Measurements from ENCODE around the gene H2AZ2. TPM values are rescaled to one million over a fixed set of nuclear protein-coding genes. Genes with fewer than 3 reads are reported as not detected.

The H2AZ2 gene
- total RNA-seq, 1 experiment from 2014 or later, result 188 TPM

- Histone ChIP-seq H3K79me2 (ENCODE audit: low read length) (no peaks in the 10 kb centered on the region), H3K9me2 (replicated peaks; ENCODE audit: insufficient read depth, low read length) (no peaks in the 10 kb centered on the region), H3K4me1 (ENCODE audit: low read length) (no peaks in the 10 kb centered on the region), H3K4me2 (ENCODE audit: low read depth, low read length, poor library complexity, severe bottlenecking) (no peak overlapping the region), H4K20me1 (ENCODE audit: insufficient read depth, low read depth, low read length) (no peaks in the 10 kb centered on the region), H3K27ac (ENCODE audit: low read length) (no peak overlapping the region), H2AFZ (ENCODE audit: low read length) (no peak overlapping the region), H3K36me3 (ENCODE audit: insufficient read depth, low read length) (no peaks in the 10 kb centered on the region), H3K4me3 (ENCODE audit: low read length) (no peak overlapping the region), H3K27me3 (ENCODE audit: low read length) (no peaks in the 10 kb centered on the region), H3K9ac (ENCODE audit: low read length) (no peak overlapping the region), H3K9me3 (ENCODE audit: low read length) (peaks cover 4% of the 10 kb centered on the region; the same call in 1 of the 2 replicates)
- DNase-seq, result no peak
Observed at GRCh38 chr7:44783407-44783806, 64.5 kb downstream of the H2AZ2 start.

DNA sequence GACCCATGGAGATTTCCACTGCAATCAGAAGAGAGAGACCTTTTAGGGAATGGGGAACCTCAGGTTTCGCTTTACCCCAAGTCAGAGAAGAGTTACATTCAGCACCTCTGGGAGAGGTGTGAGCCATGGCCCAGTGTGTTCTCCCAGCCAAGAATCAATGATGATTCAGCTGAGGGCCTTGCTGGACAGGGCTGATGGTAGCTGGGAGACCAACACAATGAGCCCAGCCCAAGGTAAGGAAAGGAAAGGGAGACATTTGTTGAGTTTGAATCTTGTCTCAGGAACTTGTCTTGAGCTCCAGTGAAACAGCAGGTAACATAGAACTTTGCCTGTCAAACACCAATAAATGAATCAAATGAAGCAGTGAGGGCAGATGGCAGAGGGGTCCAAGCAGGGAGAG, 65.4 kb downstream of the H2AZ2 start:
- Histone ChIP-seq H3K27me3 (ENCODE audit: low read length) (no peaks in the 10 kb centered on the region), H3K4me2 (ENCODE audit: low read depth, low read length, poor library complexity, severe bottlenecking) (no peak overlapping the region), H2AFZ (ENCODE audit: low read length) (no peak overlapping the region), H3K9me3 (ENCODE audit: low read length) (peaks cover 4% of the 10 kb centered on the region; the same call in 1 of the 2 replicates), H3K79me2 (ENCODE audit: low read length) (no peaks in the 10 kb centered on the region), H3K27ac (ENCODE audit: low read length) (no peak overlapping the region), H3K9me2 (replicated peaks; ENCODE audit: insufficient read depth, low read length) (no peaks in the 10 kb centered on the region), H3K9ac (ENCODE audit: low read length) (no peak overlapping the region), H4K20me1 (ENCODE audit: insufficient read depth, low read depth, low read length) (no peaks in the 10 kb centered on the region), H3K36me3 (ENCODE audit: insufficient read depth, low read length) (no peaks in the 10 kb centered on the region), H3K4me3 (ENCODE audit: low read length) (no peak overlapping the region), H3K4me1 (ENCODE audit: low read length) (no peaks in the 10 kb centered on the region)
- DNase-seq, result no peak

Other genes starting within 250 kb of the H2AZ2 start
- 24.9 and 34.9 TPM in 2 replicates for gene OGDH, start 241.5 kb downstream of the H2AZ2 start, total RNA-seq (2014; rRNA removed; shearing (Covaris generic); ENCODE audit: low replicate concordance)
- gene ZMIZ2, start 99.2 kb downstream of the H2AZ2 start, total RNA-seq (2014; rRNA removed; shearing (Covaris generic); ENCODE audit: low replicate concordance), result 16.2 and 19.9 TPM in 2 replicates
- gene PPIA, start 51.4 kb downstream of the H2AZ2 start, total RNA-seq (2014; rRNA removed; shearing (Covaris generic); ENCODE audit: low replicate concordance), result 2,370 and 3,564 TPM in 2 replicates
- gene PURB, start 37.4 kb upstream of the H2AZ2 start, total RNA-seq (2014; rRNA removed; shearing (Covaris generic); ENCODE audit: low replicate concordance), result 7.3 and 11.8 TPM in 2 replicates
- 62.4 and 130 TPM in 2 replicates for gene MYO1G, start 130.9 kb upstream of the H2AZ2 start, total RNA-seq (2014; rRNA removed; shearing (Covaris generic); ENCODE audit: low replicate concordance)
- gene CCM2, start 152.1 kb upstream of the H2AZ2 start, total RNA-seq (2014; rRNA removed; shearing (Covaris generic); ENCODE audit: low replicate concordance), result 42.5 and 78.8 TPM in 2 replicates
- gene NACAD, start 240.9 kb upstream of the H2AZ2 start, total RNA-seq (2014; rRNA removed; shearing (Covaris generic); ENCODE audit: low replicate concordance), result 0.04 TPM in 1 of 2 replicates, not detected in the other

Measured in Karpas-422 (cell line).